Activated naive CD4-positive, alpha-beta T cell treated with Interleukin-2 at 50 U/mL for 16 hours (primary cell): ENCODE data around the gene PAQR6.

ENCODE experiments used
- DNase-seq: peaks from one replicate; pipeline ENCODE4 v3.0.0-alpha.2; 2020

Gene PAQR6, protein sequence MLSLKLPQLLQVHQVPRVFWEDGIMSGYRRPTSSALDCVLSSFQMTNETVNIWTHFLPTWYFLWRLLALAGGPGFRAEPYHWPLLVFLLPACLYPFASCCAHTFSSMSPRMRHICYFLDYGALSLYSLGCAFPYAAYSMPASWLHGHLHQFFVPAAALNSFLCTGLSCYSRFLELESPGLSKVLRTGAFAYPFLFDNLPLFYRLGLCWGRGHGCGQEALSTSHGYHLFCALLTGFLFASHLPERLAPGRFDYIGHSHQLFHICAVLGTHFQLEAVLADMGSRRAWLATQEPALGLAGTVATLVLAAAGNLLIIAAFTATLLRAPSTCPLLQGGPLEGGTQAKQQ

DNA sequence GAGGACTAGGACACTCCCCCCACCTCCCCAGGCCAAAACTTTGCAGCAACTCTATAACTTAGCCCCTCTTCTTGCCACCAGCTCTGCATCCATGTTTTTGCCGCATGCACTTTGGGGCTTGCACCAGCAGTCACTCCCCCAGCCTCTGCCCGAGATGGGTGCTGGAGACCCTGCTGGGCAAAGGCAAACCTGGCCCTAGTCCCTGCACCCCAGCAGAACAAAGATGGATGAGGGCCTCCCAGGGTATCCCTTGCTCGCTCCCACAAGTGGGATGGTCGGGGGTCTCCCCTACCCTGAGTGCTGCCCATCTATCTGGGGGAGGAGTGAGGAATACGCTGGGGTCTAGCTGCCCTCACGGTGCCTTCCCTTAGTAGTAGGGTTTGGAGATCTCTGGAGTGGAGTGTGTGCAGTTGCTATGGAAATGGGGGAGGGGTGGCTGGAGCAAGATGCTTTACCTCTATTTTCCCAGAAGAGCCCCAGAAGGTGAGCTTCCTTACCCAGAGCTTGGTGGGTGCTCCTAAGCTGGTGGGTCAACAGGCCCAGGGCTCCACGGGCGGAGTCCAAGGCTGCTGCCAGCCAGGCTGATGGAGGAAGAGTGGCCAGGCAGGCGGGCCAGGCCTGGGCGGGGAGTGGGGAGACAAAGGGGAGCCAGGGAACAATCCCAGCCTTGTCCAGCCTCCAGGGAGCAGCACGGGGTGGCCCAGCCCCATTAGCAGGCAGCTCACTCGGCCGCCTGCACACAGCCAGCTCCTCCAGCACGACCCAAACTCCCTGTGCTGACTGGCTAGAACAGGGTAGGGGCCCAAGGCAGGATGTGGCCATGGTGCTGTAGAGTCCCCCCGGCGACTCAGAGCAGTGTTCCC, at the start of gene PAQR6:
PAQR6 (minus strand) TSS at position 597 of the 863 bp plus-strand sequence. CDS start 1,325 bp downstream, outside the sequence.
- no peak for DNase-seq

DNA sequence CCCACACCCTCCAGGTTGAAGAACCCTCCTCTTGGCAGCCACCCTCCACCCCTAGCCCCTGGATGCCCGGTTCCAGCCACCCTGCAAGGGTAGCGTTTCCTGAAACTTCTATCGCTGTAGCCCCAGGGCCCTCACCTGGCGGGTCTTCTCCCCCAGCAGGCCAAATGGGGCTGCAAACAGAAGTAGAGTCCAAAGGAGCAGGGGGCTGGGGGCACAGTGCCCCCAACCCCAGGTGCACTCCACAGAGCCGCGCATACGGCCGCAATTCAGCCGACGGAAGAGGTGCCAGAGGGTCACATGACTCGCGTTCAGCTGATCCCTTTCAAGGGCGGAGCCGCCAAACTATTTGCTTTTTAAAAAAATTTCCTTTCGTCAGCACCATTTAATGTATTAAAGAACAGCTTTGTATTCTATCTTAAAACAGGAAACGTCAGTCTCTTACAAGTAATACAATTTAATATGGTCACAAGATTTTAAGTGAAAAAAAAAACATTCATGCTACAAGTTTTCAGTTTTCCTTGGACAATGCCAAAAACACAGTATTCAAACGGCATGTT, 47.6 kb upstream of the PAQR6 start, which contains the start of gene GLMP:
GLMP (minus strand) TSS at position 289 of the 557 bp plus-strand sequence; CDS start at position 255, 34 bp downstream.
- DNase-seq, result peak; percentile 55

DNA sequence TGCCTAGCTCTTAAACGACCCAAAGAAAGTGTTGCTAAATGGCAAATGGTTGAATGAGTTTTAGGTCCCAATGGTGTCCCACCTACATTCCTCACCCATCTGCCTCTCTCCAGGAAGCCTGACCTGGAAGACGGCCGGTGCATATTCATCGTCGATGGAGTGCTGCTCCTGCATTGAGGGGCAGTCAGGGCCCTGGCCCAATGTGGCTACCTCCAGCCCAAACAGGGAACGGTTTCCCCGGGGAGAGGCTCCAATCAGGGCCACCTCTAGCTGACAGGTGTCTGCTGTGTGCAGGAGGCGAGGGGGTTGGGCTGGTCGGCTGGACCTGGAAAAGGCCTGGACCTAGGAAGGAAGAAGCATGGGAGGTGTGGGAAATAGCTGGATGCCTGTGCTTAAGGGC, 46.0 kb upstream of the PAQR6 start:
- no peak for DNase-seq

DNA sequence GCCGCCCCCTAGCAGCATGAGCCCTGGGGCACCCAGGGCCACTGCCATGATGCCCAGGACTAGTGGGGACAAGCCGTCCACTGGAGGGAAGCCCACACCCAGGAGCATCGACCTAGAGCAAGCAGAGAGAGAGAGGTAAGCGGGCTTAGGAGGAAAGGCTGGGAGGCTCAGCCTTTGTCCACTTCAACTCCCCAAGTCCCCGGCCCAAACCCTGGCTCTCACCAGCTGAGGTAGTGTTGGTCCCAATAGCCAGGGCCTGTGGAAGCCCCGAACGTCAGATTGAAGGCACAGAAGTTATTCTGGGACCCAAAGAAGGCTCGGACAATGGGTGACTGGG, 45.2 kb upstream of the PAQR6 start:
- no peak for DNase-seq

DNA sequence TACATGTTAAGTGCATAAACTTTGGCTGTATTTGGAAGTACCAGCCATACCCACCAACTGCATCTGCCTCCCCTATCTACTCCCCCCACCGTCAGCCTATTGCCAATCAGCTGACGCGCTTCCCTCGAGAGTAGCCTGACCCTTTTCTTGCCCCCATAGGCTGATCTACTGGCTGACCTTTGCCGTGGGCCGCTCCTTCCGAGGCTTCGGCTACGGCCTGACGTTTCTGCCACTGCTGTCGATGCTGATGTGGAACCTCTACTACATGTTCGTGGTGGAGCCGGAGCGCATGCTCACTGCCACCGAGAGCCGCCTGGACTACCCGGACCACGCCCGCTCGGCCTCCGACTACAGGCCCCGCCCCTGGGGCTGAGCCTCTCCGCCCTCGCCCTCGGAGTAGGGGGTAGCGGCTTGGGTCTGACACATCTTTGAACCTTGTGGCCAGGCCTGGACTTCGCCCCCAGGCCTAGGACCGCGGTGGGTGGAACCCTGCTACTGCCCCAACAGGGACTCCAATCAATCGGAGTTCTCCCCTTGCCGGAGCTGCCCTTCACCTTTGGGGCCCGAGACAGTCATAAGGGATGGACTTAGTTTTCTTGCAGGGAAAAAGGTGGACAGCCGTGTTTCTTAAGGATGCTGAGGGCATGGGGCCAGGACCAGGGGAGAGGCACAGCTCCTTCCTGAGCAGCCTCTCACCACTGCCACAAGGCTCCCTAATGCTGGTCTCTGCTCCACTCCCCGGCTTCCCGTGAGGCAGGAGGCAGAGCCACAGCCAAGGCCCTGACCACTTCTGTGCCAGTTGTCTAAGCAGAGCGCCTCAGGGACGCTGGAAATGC, 43.6 kb upstream of the PAQR6 start:
- DNase-seq, result no peak

DNA sequence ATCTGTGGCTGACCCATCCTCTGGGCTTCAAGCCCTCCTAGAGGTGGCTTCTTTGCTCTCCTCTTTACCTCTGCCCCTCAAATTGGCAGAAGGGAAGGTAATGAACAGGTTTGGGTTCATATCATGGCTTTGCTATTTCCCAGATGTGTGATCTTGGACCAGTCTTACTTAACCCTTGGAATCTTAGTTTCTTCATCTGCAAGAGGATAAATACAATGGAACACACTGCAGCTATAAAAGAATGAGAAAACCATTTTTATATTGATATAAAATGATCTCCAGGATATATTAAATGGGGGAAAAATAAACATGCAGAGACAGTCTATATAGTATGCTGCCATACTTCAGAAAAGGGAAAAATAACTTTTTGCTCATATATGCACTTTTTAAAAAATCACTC, 42.0 kb upstream of the PAQR6 start:
- no peak for DNase-seq

DNA sequence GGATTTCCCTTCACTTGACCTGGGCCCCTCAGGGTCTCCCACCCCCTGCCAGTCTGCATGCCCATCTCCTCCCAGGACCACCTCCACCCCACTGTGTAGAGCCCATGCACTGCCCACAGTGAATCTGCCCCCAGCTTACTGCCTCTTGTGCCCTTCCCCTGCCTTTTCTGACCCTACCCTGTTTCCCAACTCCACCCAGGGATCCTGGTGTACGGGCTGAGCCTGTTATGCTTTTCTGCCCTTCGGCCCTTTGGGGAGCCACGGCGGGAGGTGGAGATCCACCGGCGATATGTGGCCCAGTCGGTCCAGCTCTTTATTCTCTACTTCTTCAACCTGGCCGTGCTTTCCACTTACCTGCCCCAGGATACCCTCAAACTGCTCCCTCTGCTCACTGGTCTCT, 38.2 kb upstream of the PAQR6 start:
- no peak for DNase-seq

DNA sequence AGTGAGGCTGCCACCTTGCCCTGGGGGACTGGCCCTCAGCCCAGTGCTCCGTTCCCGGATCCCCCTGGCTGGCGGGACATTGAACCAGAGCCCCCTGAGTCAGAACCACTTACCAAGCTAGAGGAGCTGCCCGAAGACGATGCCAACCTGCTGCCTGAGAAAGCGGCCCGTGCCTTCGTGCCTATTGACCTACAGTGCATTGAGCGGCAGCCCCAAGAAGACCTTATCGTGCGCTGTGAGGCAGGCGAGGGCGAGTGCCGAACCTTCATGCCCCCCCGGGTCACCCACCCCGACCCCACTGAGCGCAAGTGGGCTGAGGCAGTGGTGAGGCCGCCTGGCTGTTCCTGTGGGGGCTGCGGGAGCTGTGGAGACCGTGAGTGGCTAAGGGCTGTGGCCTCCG, 37.6 kb upstream of the PAQR6 start:
- DNase-seq, result no peak

DNA sequence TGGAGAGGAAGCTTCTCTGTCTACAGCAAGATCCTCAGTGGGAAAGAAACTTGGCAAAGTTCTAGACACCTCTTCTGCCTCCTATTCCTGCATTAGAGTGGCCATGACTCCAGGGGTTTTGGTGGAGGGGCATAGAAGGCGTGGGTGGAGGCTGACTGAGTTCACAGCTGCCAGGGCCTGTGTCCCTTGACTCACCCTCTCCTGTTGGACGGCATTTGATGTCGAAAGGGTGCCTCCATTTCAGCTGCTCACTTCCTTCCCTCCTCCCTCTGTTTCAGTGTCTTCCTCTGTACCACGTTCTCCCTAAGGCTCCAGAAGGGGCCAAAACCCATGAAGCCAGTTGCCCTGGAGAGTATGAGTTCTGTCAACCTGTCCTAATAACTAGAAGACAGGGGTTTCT, 36.9 kb upstream of the PAQR6 start:
- DNase-seq, result no peak

DNA sequence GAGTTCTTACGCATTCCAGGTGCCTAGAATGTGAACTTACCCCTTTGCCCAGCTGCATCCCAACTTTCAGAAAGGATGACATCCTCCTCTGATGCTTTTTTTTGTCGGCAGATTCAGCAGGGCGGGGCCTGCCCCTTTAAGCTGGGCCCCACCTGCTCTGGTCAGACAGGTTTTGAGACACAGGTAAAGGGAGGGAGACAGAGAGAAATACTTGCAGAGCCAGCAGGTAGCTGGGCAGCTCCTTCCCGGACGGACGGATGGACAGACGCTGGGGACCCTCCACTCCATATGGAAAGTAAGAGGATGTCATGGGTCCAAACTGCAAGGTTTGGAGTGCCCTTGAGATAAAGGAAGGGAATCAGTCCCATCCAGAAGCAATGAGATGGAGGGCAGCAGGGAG, 36.3 kb upstream of the PAQR6 start, which contains the start of gene TMEM79:
TMEM79 (plus strand) TSS at position 214 of the 400 bp plus-strand sequence. CDS start 902 bp downstream, outside the sequence.
- no peak for DNase-seq

DNA sequence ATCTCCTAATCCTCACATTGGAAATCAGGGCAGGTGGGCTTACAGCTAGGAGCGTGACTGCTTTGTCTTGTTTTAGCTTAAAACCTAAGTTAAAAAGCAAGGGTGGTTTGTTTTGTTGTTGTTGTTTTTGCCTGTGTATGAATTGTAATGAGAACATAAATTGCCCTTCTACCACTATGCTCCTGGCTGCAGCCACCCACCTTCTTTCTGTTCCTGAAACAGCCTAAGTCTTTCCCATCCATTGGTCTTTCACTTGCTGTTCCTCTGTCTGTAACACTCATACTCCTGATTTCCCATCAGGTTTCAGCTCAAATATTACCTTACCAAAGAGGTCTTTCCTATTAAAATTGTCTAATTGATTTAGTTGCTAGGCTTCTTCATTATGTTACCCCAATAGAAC, 35.7 kb upstream of the PAQR6 start:
- no peak for DNase-seq

DNA sequence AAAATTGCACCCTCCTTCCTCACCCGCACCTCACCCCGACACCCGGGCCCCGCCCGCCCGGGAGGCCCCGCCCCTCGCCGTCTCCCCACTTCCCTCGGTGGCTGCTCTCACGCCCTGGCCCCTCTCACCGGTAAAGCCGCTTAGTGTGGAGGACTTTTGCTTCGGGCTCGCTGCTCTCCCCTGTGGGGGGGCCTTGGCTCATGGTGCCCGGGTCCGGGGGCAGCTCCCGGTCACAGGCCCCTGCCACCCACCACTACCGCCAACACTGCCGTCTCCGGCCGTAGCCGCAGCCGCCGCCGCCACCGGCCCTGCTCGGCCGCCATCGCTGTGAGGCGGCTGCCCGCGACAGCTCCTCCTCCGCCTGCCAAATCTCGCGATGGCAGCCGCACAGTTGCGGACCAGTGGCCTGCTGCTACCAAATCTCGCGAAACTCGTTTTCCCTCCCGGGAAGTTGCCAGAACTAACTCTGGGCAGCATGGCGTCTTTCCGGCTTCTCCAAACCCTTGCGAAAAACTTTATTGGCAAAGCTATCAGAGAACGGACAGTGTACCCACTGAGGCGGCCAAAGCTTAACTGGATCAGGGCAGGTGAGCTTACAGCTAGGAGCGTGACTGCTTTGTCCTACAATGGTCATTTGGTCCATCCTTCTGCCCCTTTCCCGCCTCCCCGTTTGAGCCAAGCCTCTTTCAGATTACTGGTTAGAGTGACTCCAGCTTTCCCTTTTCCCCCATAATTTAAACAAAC, 34.8 kb upstream of the PAQR6 start, which contains the start of gene SMG5:
SMG5 (minus strand) TSS at position 347 of the 744 bp plus-strand sequence; CDS start at position 202, 145 bp downstream.
- DNase-seq, result peak; percentile 95

DNA sequence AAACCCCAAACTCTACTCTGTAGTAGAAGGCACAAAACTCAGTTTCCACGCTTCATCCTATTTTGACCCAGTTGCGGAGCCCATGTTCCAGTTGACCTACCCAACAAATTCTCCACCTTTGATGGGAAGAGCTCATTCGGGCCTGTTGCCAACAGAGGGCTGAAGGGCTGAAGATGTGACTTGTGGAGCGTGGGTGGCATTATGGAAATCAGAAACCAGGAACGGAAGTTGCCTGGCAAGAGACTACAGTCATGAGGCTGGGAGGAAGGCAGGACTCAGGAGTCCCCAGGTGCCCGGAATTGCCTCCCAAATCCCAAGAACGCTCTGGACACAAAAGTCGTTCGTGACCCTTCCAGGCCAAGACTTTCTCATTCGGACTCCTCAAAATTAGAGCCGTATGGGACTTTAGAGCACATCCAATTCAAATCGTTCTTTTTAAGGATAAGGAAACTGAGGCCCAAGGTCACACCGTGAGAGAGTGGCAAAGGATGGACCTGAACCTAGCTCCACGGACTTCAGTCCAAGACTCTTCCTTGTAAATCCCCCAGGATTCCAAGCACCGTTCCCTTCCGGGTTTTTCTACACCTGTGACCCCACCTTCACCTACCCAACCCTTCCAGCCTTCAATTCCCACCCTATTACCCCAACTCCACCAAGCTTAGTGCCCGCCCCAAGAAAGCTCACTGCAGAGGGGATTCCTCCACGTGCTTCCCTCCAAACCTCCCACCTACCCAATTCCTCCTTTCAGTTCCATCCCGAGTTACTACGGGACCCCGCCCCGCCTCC, 34.0 kb upstream of the PAQR6 start:
- DNase-seq, result no peak

DNA sequence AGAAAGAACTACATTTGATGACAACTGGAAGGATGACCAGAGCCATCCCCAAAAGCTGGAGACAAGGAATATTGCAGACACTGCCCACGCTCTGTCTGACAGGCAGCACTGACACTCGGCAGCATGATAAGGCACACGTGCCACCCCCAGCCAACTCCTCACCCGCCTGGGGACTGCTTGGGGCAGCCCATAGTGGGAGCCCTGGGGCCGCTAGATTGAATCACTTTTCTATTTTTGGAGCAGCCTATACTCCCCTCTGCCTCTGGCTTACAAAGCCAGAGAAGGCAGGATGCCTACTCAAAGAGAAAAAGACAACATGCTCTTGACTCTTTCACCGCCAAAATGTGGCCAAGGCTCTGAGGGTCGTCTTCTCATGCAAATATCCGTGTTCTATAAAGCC, 33.4 kb upstream of the PAQR6 start:
- DNase-seq, result peak; percentile 59

DNA sequence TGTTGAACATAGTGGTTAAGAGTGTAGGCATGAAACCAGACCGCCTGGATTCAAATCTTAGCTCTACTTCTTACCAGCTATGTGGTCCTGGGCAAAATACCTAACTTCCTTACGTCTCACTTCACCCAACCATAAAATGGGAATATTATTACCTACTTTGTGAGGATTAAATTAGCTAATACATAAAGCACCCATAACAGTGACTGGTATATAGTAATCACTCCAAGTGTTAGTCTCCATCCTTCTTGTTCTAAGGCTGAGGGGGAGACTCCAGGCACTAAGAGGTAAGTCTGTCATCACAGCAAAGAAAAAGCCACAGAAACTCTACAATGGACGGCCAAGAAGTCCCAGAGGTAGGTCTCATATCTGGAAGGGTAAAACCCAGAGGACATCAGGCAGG, 32.0 kb upstream of the PAQR6 start:
- no peak for DNase-seq

DNA sequence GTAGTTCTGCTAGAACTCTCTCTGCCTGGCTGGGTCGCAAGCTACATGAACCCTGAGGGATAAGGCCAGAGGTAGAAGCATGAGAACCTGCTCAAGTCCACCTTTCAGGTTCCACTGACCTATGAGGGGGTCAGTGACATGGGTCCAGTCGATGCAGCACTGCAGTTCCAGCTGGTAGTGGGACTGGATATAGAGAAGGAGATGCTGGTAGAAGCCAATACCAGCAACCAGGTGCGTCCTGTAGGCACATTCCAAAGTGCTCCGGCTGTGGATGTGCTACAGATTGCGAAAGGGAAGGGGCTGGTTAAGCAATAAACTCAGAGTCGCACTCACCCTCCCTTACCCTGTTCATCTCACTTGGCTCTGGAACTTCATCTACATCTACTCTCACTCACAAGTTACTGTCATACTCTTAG, 29.1 kb upstream of the PAQR6 start:
- DNase-seq, result no peak

DNA sequence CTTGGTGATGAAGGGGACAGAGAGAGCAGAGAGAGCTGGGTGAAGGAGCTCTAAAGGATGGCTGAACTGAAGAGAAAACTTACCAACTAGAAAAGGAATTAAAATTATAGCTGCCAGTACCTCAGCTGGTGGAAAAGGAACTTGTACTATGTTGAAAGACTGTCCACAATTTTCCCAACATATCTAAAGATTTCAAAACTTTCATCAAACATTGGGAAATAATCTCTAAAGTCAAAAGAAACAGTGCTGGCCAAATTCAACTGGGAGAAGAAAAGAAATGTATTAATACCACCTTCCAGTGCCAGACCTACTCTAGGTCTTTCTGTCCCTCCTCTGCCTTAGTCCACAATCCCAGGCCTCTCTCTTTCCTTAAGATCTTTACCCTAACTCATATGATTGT, 28.7 kb upstream of the PAQR6 start:
- DNase-seq, result no peak

DNA sequence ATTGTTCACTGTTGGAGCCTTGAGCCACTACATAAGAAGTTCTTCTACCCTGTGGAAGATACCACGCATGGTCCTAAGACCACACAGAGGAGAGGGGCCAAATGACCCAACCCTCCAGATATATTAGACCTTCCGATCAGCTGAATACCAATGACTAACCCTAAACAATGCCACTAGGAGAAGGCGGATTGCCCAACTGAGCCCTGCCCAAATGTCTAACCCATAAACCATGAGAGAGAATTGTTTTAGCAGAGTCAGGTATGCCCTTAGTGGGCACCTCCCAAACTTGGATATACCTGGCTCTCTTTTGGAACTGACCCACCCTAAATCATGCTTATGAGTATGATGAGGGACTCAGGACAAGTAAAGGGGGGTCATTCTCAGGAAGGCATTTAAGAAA, 22.5 kb upstream of the PAQR6 start:
- no peak for DNase-seq

DNA sequence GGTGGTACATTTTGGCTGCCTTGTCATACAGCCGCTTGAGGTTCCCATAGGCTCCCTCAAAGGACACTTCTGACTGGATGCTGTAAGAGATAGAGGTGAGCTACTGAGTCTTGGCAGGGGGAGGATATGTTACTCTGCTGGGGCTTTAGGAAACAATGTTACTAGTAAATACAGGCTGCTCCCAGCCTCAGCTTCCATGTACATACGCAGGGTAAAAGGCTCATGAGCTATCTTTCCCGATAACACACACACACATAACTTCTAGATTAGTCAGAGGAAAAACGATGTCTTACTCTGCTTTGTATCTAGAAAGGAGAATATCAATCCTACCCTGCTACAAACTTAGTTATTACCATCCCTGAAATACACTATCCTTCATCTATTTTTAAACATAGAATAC, 20.5 kb upstream of the PAQR6 start:
- DNase-seq, result no peak

DNA sequence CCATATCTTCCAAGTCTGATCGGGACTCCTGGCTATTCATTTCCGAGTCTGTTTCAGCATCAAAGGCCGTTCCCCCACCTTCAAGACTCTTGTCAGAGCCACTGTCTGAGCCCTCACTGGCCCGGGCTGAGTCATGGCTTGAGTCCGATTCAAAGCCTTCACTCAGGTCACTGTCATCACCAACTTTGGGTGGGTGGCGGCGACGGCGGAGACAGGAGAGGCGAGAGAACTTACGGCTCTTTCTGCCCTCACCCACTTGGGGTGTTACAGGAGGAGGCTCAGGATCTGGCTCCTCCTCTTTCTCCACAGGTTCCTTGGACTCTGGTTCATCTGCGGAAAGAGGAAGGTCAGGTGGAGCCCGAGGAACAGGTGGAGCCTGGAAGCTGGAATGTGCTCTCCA, 18.2 kb upstream of the PAQR6 start:
- no peak for DNase-seq

DNA sequence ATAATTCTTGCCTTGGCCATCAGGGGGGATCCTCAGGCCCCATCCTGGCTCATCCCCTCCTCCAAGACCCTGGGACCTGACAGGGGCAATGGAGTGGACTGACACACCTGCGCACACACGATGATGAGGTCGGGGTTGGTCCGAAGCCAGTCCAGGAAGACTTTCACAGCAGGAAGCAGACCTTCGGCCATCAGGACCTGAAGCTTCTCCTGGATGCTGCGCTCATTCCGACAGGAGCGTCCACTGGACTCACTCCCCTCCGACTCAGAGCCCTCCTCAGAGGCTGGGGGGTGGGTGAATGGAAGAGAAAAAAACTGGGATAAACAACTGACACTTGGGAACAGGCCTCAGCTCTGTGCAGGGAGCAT, 15.4 kb upstream of the PAQR6 start:
- no peak for DNase-seq
